OCI-LY7 (cell line): ENCODE results near the gene PRKCA.

Experiments used
- CTCF ChIP-seq: fragments of 200-600 bp; sonication (generic); conservative IDR thresholded peaks from 2 replicates; pipeline ENCODE4 v1.5.1; 2014; ENCODE audit warnings: mild to moderate bottlenecking, antibody characterized with exemption, low read length, moderate library complexity, mixed read lengths
- EZH2phosphoT487 ChIP-seq: fragments of 200-600 bp; sonication (generic); IDR thresholded peaks from 2 replicates; pipeline ENCODE4 v1.6.1; 2018; ENCODE audit warnings: low read depth, borderline replicate concordance, mild to moderate bottlenecking, mixed run types, antibody characterized with exemption, low read length, moderate library complexity, mixed read lengths

GRCh38 chr17:66526827-66527226, 224.4 kb downstream of the PRKCA start:
- no peak for TF ChIP-seq CTCF
- TF ChIP-seq EZH2phosphoT487 = no peak
